A549 (cell line): ENCODE measurements around the gene MBP. TPM values are rescaled to one million over a fixed set of nuclear protein-coding genes. Genes with fewer than 3 reads are reported as not detected.

ENCODE experiments used
- ATAC-seq, 2 experiments: fragments of 200-7000 bp in 1 of 2; fragments of >200 bp in 1 of 2; cut with Nextera tagmentation in 1 of 2; cut with Tn5 transposase in 1 of 2; 3 replicates each; pipeline versions ENCODE4 v1.8.0 to v1.9.1; 2018 to 2020; ENCODE audit warnings: mild to moderate bottlenecking in 1 of 2, moderate library complexity in 1 of 2
- CTCF ChIA-PET: fragments of 300-600 bp; sonication (Branson Sonifier 250); formaldehyde crosslinking; extraction: SDS; loops from one replicate; lab custom pipeline; 2021; ENCODE audit warnings: antibody characterized with exemption, inconsistent platforms; lab: Yijun Ruan, JAX
- POLR2A ChIA-PET: fragments of 350-600 bp; formaldehyde crosslinking; extraction: SDS; loops from one replicate; lab custom pipeline; 2021; ENCODE audit warnings: antibody characterized with exemption, inconsistent platforms; lab: Yijun Ruan, JAX
- DNase-seq, 2 experiments: peaks; one replicate each; pipeline versions ENCODE4 v3.0.0 to v3.0.0-alpha.2; 2011 to 2016; ENCODE audit warnings: low read depth in 1 of 2, low spot score in 1 of 2
- FAIRE-seq: peaks from 2 replicates; lab custom pipeline; 2011; peaks lifted over from hg19 to GRCh38; lab: Jason Lieb, UNC
- H3K27ac ChIP-seq, 2 experiments: fragments of >200 bp; sonication (Bioruptor Twin); formaldehyde crosslinking; 3 replicates each; pipeline ENCODE4 v1.5.1; 2016 to 2017
- H3K4me1 ChIP-seq: fragments of >200 bp; sonication (Bioruptor Twin); formaldehyde crosslinking; 3 replicates; pipeline ENCODE4 v1.6.1; 2016
- H3K4me2 ChIP-seq: fragments of >200 bp; sonication (Bioruptor Twin); formaldehyde crosslinking; 3 replicates; pipeline ENCODE4 v1.6.1; 2016
- H3K4me3 ChIP-seq: fragments of >200 bp; sonication (Bioruptor Twin); formaldehyde crosslinking; 3 replicates; pipeline ENCODE4 v1.5.1; 2016
- H3K9me3 ChIP-seq: fragments of >200 bp; sonication (Bioruptor Twin); formaldehyde crosslinking; 3 replicates; pipeline ENCODE4 v1.6.1; 2016
- CBX8 ChIP-seq: fragments of 200-600 bp; sonication (generic); IDR thresholded peaks from 2 replicates; pipeline ENCODE4 v1.6.1; 2016
- CHD2 ChIP-seq: fragments of 150-350 bp; IDR thresholded peaks from 2 replicates; pipeline ENCODE4 v1.6.1; 2014; ENCODE audit warnings: low read length; ENCODE audit not compliant: partially characterized antibody
- CHD4 ChIP-seq: fragments of 200-600 bp; sonication (generic); IDR thresholded peaks from 2 replicates; pipeline ENCODE4 v1.6.1; 2016; ENCODE audit warnings: antibody characterized with exemption, mild to moderate bottlenecking, borderline replicate concordance
- EP300 ChIP-seq, 2 experiments: fragments of >200 bp; sonication (Bioruptor Twin); formaldehyde crosslinking; IDR thresholded peaks; 2 replicates in 1 of 2; 3 replicates in 1 of 2; pipeline ENCODE4 v1.6.1; 2016 to 2017
- ESRRA ChIP-seq: fragments of 150-350 bp; IDR thresholded peaks from 2 replicates; pipeline ENCODE4 v1.6.1; 2014; ENCODE audit warnings: mild to moderate bottlenecking, low read length, borderline replicate concordance
- FOSB ChIP-seq: fragments of 250-450 bp; sonication (Bioruptor Pico); IDR thresholded peaks from 2 replicates; pipeline ENCODE4 v1.5.0; 2020; ENCODE audit warnings: mild to moderate bottlenecking, moderate library complexity
- FOXS1 ChIP-seq: fragments of 250-450 bp; sonication (Bioruptor Pico); IDR thresholded peaks from 2 replicates; pipeline ENCODE4 v1.5.0; 2020; ENCODE audit warnings: mild to moderate bottlenecking, moderate library complexity
- GATA3 ChIP-seq: IDR thresholded peaks from 2 replicates; pipeline ENCODE4 v1.6.1; 2012; ENCODE audit warnings: borderline replicate concordance
- HOXB5 ChIP-seq: fragments of 250-450 bp; sonication (Bioruptor Pico); IDR thresholded peaks from 2 replicates; pipeline ENCODE4 v1.5.0; 2020; ENCODE audit warnings: mild to moderate bottlenecking, moderate library complexity
- KDM1A ChIP-seq: fragments of 200-600 bp; sonication (generic); IDR thresholded peaks from 2 replicates; pipeline ENCODE4 v1.6.1; 2016; ENCODE audit warnings: low read depth, mild to moderate bottlenecking
- MAFK ChIP-seq: fragments of 450-650 bp; IDR thresholded peaks from 2 replicates; pipeline ENCODE4 v1.6.1; 2014; ENCODE audit not compliant: partially characterized antibody
- NFE2L2 ChIP-seq: fragments of 150-350 bp; conservative IDR thresholded peaks from 2 replicates; pipeline ENCODE4 v1.6.1; 2014; ENCODE audit warnings: low read length
- NPAS2 ChIP-seq: fragments of 250-450 bp; sonication (Bioruptor Pico); IDR thresholded peaks from 2 replicates; pipeline ENCODE4 v1.8.0; 2022; ENCODE audit warnings: mild to moderate bottlenecking, moderate library complexity, borderline replicate concordance
- PHF8 ChIP-seq: fragments of 200-600 bp; sonication (generic); IDR thresholded peaks from 2 replicates; pipeline ENCODE4 v1.6.1; 2016; ENCODE audit warnings: low read depth, mild to moderate bottlenecking, antibody characterized with exemption, moderate library complexity, borderline replicate concordance
- RCOR1 ChIP-seq: fragments of 150-350 bp; IDR thresholded peaks from 2 replicates; pipeline ENCODE4 v1.6.1; 2014; ENCODE audit warnings: antibody characterized with exemption, low read length, low read depth
- RFX5 ChIP-seq: fragments of 450-650 bp; IDR thresholded peaks from 2 replicates; pipeline ENCODE4 v1.7.1; 2014; ENCODE audit warnings: antibody characterized with exemption, mild to moderate bottlenecking, moderate library complexity
- RNF2 ChIP-seq: fragments of 200-600 bp; sonication (generic); IDR thresholded peaks from 2 replicates; pipeline ENCODE4 v1.6.1; 2016; ENCODE audit warnings: low read depth, mild to moderate bottlenecking, antibody characterized with exemption, moderate library complexity, borderline replicate concordance
- TP53 ChIP-seq: fragments of 250-450 bp; sonication (Bioruptor Pico); IDR thresholded peaks from 2 replicates; pipeline ENCODE4 v1.5.0; 2021; ENCODE audit warnings: mild to moderate bottlenecking, moderate library complexity
- ZC3H11A ChIP-seq: fragments of 450-650 bp; IDR thresholded peaks from 2 replicates; pipeline ENCODE4 v1.6.1; 2014; ENCODE audit warnings: antibody characterized with exemption, mild to moderate bottlenecking
- ZFP36 ChIP-seq: fragments of 450-650 bp; IDR thresholded peaks from 2 replicates; pipeline ENCODE4 v1.6.1; 2014; ENCODE audit warnings: borderline replicate concordance; ENCODE audit not compliant: partially characterized antibody
- ZSCAN20 ChIP-seq: fragments of 250-450 bp; sonication (Bioruptor Pico); IDR thresholded peaks from 2 replicates; pipeline ENCODE4 v1.8.0; 2022; ENCODE audit warnings: mild to moderate bottlenecking, moderate library complexity
- WGBS: methylation state at CpG from one replicate; pipeline ENCODE4 v1.1.6; 2017; ENCODE audit errors: missing lambda C conversion rate; 5-methylcytosine and 5-hydroxymethylcytosine counted together
- polyA plus RNA-seq, 4 experiments: library from polyadenylated mRNA; depleted of rRNA in 3 of 4; stranded (reverse); fragments of >200 nt; fragmentation: RNase III in 1 of 4; extraction: RNeasy Plus Mini Kit Qiagen cat#74134 plus additional on column Dnase treatment in 1 of 4; gene quantifications; 2 replicates in 3 of 4; 3 replicates in 1 of 4; pipeline ENCODE4 v1.2.3, GENCODE V29; 2011 to 2017
- TF ChIP-seq, protein P1 (sequence below): fragments of 250-450 bp; sonication (Bioruptor Pico); IDR thresholded peaks from 2 replicates; pipeline ENCODE4 v1.5.0; 2021; ENCODE audit warnings: mild to moderate bottlenecking, moderate library complexity, borderline replicate concordance
- TF ChIP-seq, protein P2 (sequence below): fragments of 150-350 bp; IDR thresholded peaks from 2 replicates; pipeline ENCODE4 v1.6.1; 2014; ENCODE audit warnings: low read depth, mild to moderate bottlenecking, low read length
- TF ChIP-seq, protein P3 (sequence below): IDR thresholded peaks from 2 replicates; pipeline ENCODE4 v1.6.1; 2012
- TF ChIP-seq, protein P4 (sequence below): fragments of 450-650 bp; IDR thresholded peaks from 2 replicates; pipeline ENCODE4 v1.6.1; 2014; ENCODE audit warnings: antibody characterized with exemption
- TF ChIP-seq, protein P5 (sequence below): fragments of >200 bp; sonication (Bioruptor Twin); formaldehyde crosslinking; IDR thresholded peaks from 3 replicates; pipeline ENCODE4 v1.5.1; 2016
- TF ChIP-seq, protein P6 (sequence below): IDR thresholded peaks from 2 replicates; pipeline ENCODE4 v1.6.1; 2012

MBP gene
- polyA plus RNA-seq, 2 of the 4 experiments (the other 2 are of a cell fraction) = 8.6 to 33.1 TPM

DNA sequence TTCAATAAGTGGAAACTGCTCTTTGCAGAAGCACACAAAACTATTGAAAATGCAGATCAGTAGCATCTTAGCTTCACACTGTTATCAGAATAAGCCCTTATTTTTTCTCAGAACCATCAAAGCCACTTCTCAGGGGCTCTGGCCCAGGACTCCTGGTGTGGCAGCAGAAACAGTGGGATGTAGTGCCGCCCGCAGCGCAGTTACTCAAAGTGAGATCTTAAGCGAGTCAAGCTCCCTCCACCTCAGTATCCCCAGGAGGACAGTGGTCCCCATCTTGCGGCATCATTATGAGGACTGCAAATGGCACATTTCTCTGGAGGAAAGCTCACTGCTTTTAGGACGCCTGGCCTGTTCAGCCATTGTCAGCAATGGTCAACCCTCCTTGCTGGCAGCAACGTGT, 60.0 kb downstream of the MBP start:
- ChIA-PET POLR2A (interaction anchor here (1.0 to 1.6 kb wide), 3 partner anchors 29 to 59 kb away, joined by 4 to 10 read pairs (median 6); no protein-coding TSS in a partner anchor), CTCF (interaction anchor here (1.8 to 2.0 kb wide), 2 partner anchors 72 to 139 kb away, joined by 4 to 7 read pairs; no protein-coding TSS in a partner anchor)
- 90% methylated on average over 7 of the region's 7 CpGs for WGBS
- no peaks in the 10 kb centered on the region for H3K9me3 ChIP-seq
- ATAC-seq = no peak
- H3K4me3 ChIP-seq = no peak overlapping the region
- H3K4me1 ChIP-seq = peaks cover 73% of the 10 kb centered on the region
- FAIRE-seq = no peak
- DNase-seq = no peak
- H3K27ac ChIP-seq = peak overlapping the region; percentile 92 to 95
- TF ChIP-seq CBX8 (no peak), CHD4 (no peak), NPAS2 (CRISPR knock-in tag) (no peak), MAFK (no peak), ZSCAN20 (no peak), CHD2 (no peak), RCOR1 (no peak), ESRRA (no peak), NFE2L2 (no peak), FOSB (no peak), RFX5 (no peak), FOXS1 (no peak), KDM1A (no peak)
- TF ChIP-seq, protein P1, sequence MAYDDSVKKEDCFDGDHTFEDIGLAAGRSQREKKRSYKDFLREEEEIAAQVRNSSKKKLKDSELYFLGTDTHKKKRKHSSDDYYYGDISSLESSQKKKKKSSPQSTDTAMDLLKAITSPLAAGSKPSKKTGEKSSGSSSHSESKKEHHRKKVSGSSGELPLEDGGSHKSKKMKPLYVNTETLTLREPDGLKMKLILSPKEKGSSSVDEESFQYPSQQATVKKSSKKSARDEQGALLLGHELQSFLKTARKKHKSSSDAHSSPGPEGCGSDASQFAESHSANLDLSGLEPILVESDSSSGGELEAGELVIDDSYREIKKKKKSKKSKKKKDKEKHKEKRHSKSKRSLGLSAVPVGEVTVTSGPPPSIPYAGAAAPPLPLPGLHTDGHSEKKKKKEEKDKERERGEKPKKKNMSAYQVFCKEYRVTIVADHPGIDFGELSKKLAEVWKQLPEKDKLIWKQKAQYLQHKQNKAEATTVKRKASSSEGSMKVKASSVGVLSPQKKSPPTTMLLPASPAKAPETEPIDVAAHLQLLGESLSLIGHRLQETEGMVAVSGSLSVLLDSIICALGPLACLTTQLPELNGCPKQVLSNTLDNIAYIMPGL (CRISPR knock-in tag) = no peak
- TF ChIP-seq, protein P2, sequence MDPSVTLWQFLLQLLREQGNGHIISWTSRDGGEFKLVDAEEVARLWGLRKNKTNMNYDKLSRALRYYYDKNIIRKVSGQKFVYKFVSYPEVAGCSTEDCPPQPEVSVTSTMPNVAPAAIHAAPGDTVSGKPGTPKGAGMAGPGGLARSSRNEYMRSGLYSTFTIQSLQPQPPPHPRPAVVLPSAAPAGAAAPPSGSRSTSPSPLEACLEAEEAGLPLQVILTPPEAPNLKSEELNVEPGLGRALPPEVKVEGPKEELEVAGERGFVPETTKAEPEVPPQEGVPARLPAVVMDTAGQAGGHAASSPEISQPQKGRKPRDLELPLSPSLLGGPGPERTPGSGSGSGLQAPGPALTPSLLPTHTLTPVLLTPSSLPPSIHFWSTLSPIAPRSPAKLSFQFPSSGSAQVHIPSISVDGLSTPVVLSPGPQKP = no peak
- TF ChIP-seq, protein P3, sequence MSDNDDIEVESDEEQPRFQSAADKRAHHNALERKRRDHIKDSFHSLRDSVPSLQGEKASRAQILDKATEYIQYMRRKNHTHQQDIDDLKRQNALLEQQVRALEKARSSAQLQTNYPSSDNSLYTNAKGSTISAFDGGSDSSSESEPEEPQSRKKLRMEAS = no peak
- TF ChIP-seq, protein P4, sequence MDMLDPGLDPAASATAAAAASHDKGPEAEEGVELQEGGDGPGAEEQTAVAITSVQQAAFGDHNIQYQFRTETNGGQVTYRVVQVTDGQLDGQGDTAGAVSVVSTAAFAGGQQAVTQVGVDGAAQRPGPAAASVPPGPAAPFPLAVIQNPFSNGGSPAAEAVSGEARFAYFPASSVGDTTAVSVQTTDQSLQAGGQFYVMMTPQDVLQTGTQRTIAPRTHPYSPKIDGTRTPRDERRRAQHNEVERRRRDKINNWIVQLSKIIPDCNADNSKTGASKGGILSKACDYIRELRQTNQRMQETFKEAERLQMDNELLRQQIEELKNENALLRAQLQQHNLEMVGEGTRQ = no peak
- TF ChIP-seq, protein P5, sequence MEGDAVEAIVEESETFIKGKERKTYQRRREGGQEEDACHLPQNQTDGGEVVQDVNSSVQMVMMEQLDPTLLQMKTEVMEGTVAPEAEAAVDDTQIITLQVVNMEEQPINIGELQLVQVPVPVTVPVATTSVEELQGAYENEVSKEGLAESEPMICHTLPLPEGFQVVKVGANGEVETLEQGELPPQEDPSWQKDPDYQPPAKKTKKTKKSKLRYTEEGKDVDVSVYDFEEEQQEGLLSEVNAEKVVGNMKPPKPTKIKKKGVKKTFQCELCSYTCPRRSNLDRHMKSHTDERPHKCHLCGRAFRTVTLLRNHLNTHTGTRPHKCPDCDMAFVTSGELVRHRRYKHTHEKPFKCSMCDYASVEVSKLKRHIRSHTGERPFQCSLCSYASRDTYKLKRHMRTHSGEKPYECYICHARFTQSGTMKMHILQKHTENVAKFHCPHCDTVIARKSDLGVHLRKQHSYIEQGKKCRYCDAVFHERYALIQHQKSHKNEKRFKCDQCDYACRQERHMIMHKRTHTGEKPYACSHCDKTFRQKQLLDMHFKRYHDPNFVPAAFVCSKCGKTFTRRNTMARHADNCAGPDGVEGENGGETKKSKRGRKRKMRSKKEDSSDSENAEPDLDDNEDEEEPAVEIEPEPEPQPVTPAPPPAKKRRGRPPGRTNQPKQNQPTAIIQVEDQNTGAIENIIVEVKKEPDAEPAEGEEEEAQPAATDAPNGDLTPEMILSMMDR = no peak
- peak overlapping the region; percentile 63 for H3K4me2 ChIP-seq

DNA sequence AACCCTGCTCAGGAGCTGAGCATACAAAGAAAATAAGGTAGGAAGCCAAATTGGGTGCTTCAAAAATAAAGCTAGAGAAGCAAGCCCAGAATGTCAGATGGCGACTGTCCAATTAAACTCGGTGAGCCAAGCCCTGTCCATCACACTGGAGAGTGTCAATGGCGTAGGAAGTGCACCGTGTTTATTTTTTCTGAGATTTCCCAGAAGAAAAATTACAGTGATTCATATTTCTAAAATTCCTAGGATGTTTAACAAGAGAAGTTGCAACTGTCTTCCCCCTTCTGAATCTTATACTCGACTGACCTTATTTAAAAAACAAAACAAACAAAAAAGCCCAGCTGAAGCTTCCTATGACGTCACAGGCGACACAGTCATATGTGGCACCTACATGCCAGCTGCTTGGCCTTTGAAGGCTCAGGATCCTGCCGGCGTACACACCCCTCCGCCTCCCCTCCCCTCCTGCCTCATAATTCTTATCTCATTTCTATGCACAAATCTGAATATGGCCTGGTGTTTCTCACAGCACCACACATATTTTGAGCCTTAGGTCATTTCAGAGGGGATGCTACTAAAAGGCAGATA, 60.8 kb downstream of the MBP start:
- H3K9me3 ChIP-seq = no peaks in the 10 kb centered on the region
- FAIRE-seq (no peak), DNase-seq (peak; percentile 21 to 93), ATAC-seq (peak; percentile 49 to 71)
- H3K4me1 ChIP-seq = peaks cover 81% of the 10 kb centered on the region
- 1% methylated on average over 10 of the region's 10 CpGs for WGBS
- ChIA-PET CTCF (interaction anchor here (1.0 to 2.0 kb wide), 4 partner anchors 10 to 140 kb away, joined by 3 to 7 read pairs (median 4); no protein-coding TSS in a partner anchor), POLR2A (interaction anchor here (0.7 to 1.6 kb wide), 4 partner anchors 30 to 61 kb away, joined by 3 to 10 read pairs (median 5); no protein-coding TSS in a partner anchor)
- peak overlapping the region; percentile 63 for H3K4me2 ChIP-seq
- H3K4me3 ChIP-seq = no peak overlapping the region
- peak overlapping the region; percentile 92 to 95 for H3K27ac ChIP-seq
- TF ChIP-seq ZC3H11A = no peak
- peak; percentile 74; the same call in 1 of the 2 replicates for TF ChIP-seq GATA3
- peak; percentile 92; a peak in 4 of 5 replicates for TF ChIP-seq EP300 (IDR thresholded peaks at IDR 0.05)
- no peak for TF ChIP-seq FOSB
- no peak for TF ChIP-seq RNF2
- no peak for TF ChIP-seq ZFP36
- no peak for TF ChIP-seq HOXB5 (CRISPR knock-in tag)
- no peak for TF ChIP-seq PHF8
- TF ChIP-seq, protein P5 = no peak
- TF ChIP-seq, protein P6, sequence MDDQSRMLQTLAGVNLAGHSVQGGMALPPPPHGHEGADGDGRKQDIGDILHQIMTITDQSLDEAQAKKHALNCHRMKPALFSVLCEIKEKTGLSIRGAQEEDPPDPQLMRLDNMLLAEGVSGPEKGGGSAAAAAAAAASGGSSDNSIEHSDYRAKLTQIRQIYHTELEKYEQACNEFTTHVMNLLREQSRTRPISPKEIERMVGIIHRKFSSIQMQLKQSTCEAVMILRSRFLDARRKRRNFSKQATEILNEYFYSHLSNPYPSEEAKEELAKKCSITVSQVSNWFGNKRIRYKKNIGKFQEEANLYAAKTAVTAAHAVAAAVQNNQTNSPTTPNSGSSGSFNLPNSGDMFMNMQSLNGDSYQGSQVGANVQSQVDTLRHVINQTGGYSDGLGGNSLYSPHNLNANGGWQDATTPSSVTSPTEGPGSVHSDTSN = peak; percentile 85
- no peak for TF ChIP-seq TP53 (CRISPR knock-in tag)
- no peak for TF ChIP-seq ESRRA
- no peak for TF ChIP-seq CBX8
